LNCaP clone FGC (cell line): Measurements from ENCODE around the gene TRIM38.
A peak's percentile ranks its signal among the peaks of the same experiment; 100 is the strongest.

Source experiments
- DNase-seq: peaks from one replicate; pipeline ENCODE4 v3.0.0-alpha.2; 2011; ENCODE audit warnings: low read depth
- H3K4me3 ChIP-seq: 2 replicates; pipeline ENCODE4 v1.5.1; 2011; ENCODE audit warnings: mild to moderate bottlenecking, low read depth, low read length, control low read depth
- TF ChIP-seq, protein P1 (sequence below): IDR thresholded peaks from 2 replicates; pipeline ENCODE4 v1.5.1; 2012; ENCODE audit warnings: mild to moderate bottlenecking; ENCODE audit not compliant: control insufficient read depth, insufficient read depth; ENCODE audit errors: extremely low read depth

TRIM38 gene

DNA sequence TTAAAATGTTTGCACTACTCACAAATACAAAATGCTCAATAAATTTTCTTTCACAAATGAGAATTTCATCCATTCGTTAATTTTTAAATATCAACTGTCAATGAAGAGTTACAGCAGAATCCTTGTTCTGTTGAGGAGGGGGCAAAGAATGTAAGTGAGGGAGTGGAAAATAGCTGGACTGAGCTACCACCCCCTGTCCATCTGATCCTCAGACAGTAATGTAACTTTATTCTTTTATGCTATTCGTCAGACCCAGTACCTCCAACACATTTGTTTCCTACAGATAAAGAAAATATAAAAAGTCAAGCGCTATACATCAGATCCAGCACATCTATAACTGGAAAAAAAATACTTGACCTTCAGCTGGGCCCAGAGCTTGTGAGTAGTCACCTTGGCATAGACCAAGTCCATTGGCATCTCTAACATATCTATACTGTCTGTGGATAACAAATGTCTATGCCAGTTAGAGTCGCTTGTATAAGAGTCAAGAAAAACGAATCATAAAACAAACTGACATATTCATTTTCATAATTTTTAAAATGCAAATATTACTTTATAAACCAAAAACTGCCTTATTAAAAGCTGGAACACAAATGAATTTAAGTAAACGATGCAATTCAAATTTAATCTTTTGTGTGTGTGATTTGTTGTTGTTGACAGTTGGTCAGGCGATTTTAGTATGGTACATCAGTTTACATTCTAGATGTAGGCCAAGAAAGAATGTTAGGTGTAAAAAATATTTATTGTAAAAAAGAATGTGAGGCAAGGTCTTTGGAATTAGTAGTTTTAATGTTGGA is 67.5 kb downstream of the TRIM38 start:
- no peak for DNase-seq
- no peak overlapping the region for H3K4me3 ChIP-seq
- TF ChIP-seq, protein P1, sequence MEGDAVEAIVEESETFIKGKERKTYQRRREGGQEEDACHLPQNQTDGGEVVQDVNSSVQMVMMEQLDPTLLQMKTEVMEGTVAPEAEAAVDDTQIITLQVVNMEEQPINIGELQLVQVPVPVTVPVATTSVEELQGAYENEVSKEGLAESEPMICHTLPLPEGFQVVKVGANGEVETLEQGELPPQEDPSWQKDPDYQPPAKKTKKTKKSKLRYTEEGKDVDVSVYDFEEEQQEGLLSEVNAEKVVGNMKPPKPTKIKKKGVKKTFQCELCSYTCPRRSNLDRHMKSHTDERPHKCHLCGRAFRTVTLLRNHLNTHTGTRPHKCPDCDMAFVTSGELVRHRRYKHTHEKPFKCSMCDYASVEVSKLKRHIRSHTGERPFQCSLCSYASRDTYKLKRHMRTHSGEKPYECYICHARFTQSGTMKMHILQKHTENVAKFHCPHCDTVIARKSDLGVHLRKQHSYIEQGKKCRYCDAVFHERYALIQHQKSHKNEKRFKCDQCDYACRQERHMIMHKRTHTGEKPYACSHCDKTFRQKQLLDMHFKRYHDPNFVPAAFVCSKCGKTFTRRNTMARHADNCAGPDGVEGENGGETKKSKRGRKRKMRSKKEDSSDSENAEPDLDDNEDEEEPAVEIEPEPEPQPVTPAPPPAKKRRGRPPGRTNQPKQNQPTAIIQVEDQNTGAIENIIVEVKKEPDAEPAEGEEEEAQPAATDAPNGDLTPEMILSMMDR = no peak

DNA sequence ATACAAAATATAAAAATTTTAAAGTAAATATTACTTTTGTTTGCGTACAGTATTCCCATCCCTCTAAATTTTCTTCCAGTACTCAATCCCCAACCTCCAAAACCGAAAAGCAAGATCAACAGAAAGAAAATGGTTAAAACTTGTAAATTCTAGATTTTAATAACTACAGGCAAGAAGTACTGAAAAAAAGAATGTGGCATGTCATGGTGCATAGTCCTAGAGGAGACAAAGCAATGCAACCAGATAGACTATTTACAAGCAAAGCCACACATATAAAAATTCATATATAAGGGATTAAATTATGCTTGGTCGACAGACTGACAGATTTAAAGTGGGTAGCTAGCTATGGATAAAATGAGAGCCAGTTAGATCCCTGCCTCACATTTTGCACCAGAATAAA is 68.1 kb downstream of the TRIM38 start:
- peak overlapping the region; percentile 68; the same call in 1 of the 2 replicates for H3K4me3 ChIP-seq
- TF ChIP-seq, protein P1 = no peak
- DNase-seq = no peak

DNA sequence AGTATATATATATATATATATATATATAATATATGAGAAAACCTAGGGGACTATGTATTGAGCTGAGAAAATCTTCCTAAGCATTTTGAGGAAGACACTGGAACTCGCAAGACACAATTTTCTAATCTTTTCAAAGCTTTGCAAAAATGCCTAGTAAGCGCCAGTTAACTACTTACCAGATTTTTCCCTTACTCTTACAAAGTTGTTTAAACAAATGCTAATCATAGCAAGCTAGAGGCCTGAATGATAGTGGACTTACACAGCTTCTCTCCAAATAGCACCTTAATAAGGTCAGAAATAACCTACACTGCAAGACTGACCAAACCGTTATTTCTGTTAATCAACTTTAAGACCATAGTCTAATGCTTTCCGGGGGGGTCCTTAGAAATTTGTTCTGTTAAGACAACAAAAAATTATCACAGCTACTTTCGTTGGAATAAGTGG is 68.6 kb downstream of the TRIM38 start:
- DNase-seq = no peak
- TF ChIP-seq, protein P1 = no peak

DNA sequence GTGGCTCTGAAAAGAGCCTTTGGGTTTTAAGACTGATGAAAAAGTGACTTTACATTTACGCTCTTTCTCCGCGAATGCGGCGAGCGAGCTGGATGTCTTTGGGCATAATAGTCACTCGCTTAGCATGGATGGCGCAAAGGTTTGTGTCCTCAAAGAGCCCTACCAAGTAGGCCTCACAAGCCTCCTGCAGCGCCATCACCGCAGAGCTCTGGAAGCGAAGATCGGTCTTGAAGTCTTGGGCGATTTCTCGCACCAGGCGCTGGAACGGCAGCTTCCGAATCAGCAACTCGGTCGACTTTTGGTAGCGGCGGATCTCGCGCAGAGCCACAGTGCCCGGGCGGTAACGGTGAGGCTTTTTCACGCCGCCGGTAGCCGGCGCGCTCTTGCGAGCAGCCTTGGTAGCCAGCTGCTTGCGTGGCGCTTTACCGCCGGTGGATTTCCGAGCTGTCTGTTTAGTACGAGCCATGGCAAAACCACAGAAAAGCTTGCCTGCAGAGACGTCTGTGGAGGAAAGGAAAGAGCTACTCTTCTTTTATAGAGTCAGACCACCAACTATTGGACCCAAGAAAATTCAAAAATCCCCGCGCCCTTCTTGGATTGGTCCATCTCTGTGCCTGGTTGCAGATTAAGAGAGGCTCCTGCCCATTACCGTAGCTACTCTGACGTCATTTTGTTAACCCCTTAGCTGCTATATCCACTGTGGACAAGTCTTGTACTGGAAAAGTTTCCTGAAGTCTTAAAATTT is 69.2 kb downstream of the TRIM38 start:
- H3K4me3 ChIP-seq = peak overlapping the region; percentile 68
- DNase-seq = peak; percentile 95
- TF ChIP-seq, protein P1 = peak; percentile 31; the same call in 1 of the 2 replicates

More for the DNA sequence above, 68.6 kb downstream of the TRIM38 start:
- H3K4me3 ChIP-seq = peak overlapping the region; percentile 68

DNA sequence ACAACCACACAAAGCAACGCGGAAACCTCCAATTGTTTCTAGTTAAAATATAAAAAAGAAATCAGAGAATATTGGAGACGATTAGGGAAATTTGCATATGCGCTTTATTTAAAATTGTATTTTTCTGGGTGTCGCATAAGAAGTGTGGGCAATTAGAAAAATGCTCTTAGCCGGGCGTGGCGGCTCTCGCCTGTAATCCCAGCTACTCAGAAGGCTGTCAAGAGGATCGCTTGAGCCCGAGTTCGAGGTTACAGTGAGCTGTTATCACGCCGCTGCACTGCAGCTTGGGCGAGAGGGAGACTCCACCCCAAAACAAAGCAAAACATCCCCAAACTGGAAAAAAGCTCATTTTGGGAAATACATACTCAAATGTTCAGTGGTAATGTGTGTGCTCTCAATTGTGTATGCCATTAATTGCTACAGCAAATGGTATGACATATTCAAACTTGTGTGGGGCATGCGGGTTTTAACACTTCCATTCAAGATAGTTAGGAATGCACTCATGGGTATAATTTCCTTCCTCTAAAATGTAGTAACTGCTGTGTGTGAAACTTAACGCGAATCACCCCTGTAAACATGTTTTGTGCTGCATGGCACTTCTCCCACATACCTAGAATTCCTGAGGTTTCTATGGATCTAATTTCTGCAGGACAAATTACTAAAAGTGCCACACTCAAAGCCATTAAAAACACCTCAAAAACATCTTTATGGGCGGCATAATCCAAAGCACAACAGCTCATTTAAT is 69.9 kb downstream of the TRIM38 start:
- TF ChIP-seq, protein P1 = no peak
- peak overlapping the region; percentile 68 for H3K4me3 ChIP-seq
- DNase-seq = no peak

DNA sequence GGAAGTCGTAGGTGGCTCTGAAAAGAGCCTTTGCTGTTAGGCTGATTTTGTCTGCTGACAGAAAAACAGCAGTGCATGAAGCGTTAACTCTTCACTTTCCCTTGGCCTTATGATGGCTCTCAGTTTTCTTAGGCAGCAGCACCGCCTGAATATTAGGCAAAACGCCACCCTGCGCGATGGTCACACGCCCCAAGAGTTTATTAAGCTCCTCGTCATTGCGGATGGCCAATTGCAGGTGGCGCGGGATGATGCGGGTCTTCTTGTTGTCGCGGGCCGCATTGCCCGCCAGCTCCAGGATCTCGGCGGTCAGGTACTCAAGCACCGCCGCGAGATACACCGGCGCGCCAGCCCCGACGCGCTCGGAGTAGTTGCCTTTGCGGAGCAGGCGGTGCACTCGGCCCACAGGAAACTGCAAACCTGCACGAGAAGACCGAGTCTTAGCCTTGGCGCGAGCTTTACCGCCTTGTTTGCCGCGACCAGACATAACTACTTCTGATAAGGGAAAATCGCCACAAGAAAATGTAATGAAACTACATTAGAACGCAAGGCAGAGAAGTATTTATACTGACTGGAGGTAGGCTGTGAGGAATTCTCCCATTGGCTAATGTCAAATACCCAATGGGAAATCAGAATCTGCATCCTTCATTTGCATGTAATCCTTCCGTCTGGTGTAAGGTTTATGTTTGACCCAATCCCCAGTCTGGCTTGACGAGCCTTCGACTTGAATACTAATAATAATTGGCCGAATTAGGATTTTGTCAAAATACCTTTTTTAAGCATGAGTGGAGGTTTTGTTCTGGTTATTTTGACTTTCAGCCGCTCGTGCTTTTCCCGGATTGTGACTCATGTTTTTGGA is 70.7 kb downstream of the TRIM38 start:
- TF ChIP-seq, protein P1 = no peak
- H3K4me3 ChIP-seq = peak overlapping the region; percentile 68
- DNase-seq = peak; percentile 82
